Hematopoietic multipotent progenitor cell treated with erythropoietin and hydrocortisone succinate and interleukin-3 and kit ligand, for 4 days (in vitro differentiated cells): Measurements from ENCODE around the gene TRMT1.

Experiments
- DNase-seq: peaks from one replicate; pipeline ENCODE4 v3.0.0-alpha.2; 2015

The TRMT1 gene

GRCh38 chr19:13122980-13123957 lies 6.7 kb upstream of the TRMT1 start:
- no peak for DNase-seq

- DNase-seq = no peak
Measured at GRCh38 chr19:13122275-13122878, 5.8 kb upstream of the TRMT1 start.

GRCh38 chr19:13121551-13122274 lies 5.2 kb upstream of the TRMT1 start:
- no peak for DNase-seq

GRCh38 chr19:13120817-13121216 lies 4.3 kb upstream of the TRMT1 start:
- DNase-seq = no peak

- DNase-seq = no peak
Measured at GRCh38 chr19:13120031-13120430, 3.5 kb upstream of the TRMT1 start.

GRCh38 chr19:13119627-13120026 lies 3.1 kb upstream of the TRMT1 start:
- DNase-seq = no peak

GRCh38 chr19:13118424-13119193 lies 2.1 kb upstream of the TRMT1 start:
- peak; percentile 77 for DNase-seq

GRCh38 chr19:13117772-13118423 lies 1.4 kb upstream of the TRMT1 start, which contains the start of gene NACC1:
Gene NACC1, plus strand, starts transcription at chr19:13118264. Its CDS starts 16,944 bp downstream, at chr19:13135208.
- peak; percentile 96 for DNase-seq

- peak; percentile 35 for DNase-seq
Measured at GRCh38 chr19:13117176-13117771, 734 bp upstream of the TRMT1 start.

- no peak for DNase-seq
Measured at GRCh38 chr19:13115936-13116281, 631 bp downstream of the TRMT1 start.

- no peak for DNase-seq
Measured at GRCh38 chr19:13112555-13112954, 4.0 kb downstream of the TRMT1 start.

- no peak for DNase-seq
Measured at GRCh38 chr19:13110099-13110610, 6.4 kb downstream of the TRMT1 start.

- no peak for DNase-seq
Measured at GRCh38 chr19:13109361-13110098, 7.0 kb downstream of the TRMT1 start.

- peak; percentile 78 for DNase-seq
Measured at GRCh38 chr19:13104848-13105711, 11.5 kb downstream of the TRMT1 start.

- DNase-seq = peak; percentile 96
Measured at GRCh38 chr19:13104360-13104847, 12.1 kb downstream of the TRMT1 start.

- DNase-seq = peak; percentile 89
Measured at GRCh38 chr19:13103581-13104359, 12.8 kb downstream of the TRMT1 start.

GRCh38 chr19:13102666-13103580 lies 13.6 kb downstream of the TRMT1 start, which contains the start of gene LYL1:
Gene LYL1, minus strand, starts transcription at chr19:13102858. Its CDS starts 1,687 bp downstream, at chr19:13101171.
- DNase-seq = peak; percentile 99

GRCh38 chr19:13102416-13102665 lies 14.2 kb downstream of the TRMT1 start:
- no peak for DNase-seq
